Activated T-cell treated with anti-CD3 and anti-CD28 coated beads for 24 hours (primary cell): ENCODE data around the gene KCNIP4.

ENCODE experiments used
- DNase-seq: peaks from one replicate; pipeline ENCODE4 v3.0.0-alpha.2; 2020; ENCODE audit warnings: low read depth

The KCNIP4 gene

GRCh38 chr4:21571100-21571499, 377.5 kb downstream of the KCNIP4 start:
- no peak for DNase-seq

GRCh38 chr4:21569638-21570037, 378.9 kb downstream of the KCNIP4 start:
- DNase-seq = no peak

- no peak for DNase-seq
Observed at GRCh38 chr4:21555083-21555482, 393.5 kb downstream of the KCNIP4 start.

GRCh38 chr4:21554500-21554899, 394.1 kb downstream of the KCNIP4 start:
- DNase-seq = no peak

- no peak for DNase-seq
Observed at GRCh38 chr4:21554066-21554465, 394.5 kb downstream of the KCNIP4 start.

- DNase-seq = no peak
Observed at GRCh38 chr4:21552455-21552854, 396.1 kb downstream of the KCNIP4 start.

GRCh38 chr4:21544955-21545354, 403.6 kb downstream of the KCNIP4 start:
- DNase-seq = no peak

GRCh38 chr4:21544415-21544814, 404.2 kb downstream of the KCNIP4 start:
- DNase-seq = no peak

GRCh38 chr4:21543514-21543913, 405.1 kb downstream of the KCNIP4 start:
- no peak for DNase-seq

- DNase-seq = no peak
Observed at GRCh38 chr4:21535898-21536297, 412.7 kb downstream of the KCNIP4 start.

GRCh38 chr4:21531048-21531447, 417.5 kb downstream of the KCNIP4 start:
- no peak for DNase-seq

- DNase-seq = no peak
Observed at GRCh38 chr4:21529214-21529613, 419.4 kb downstream of the KCNIP4 start.

GRCh38 chr4:21522296-21522695, 426.3 kb downstream of the KCNIP4 start:
- DNase-seq = no peak

GRCh38 chr4:21517126-21517859, 431.3 kb downstream of the KCNIP4 start:
- DNase-seq = no peak

- DNase-seq = no peak
Observed at GRCh38 chr4:21514022-21514694, 434.4 kb downstream of the KCNIP4 start.

GRCh38 chr4:21512353-21512752, 436.2 kb downstream of the KCNIP4 start:
- no peak for DNase-seq

- no peak for DNase-seq
Observed at GRCh38 chr4:21507439-21507838, 441.1 kb downstream of the KCNIP4 start.

GRCh38 chr4:21490682-21491081, 457.9 kb downstream of the KCNIP4 start:
- DNase-seq = no peak

- DNase-seq = no peak
Observed at GRCh38 chr4:21476757-21477156, 471.8 kb downstream of the KCNIP4 start.

- DNase-seq = no peak
Observed at GRCh38 chr4:21474195-21474594, 474.4 kb downstream of the KCNIP4 start.

GRCh38 chr4:21470535-21470934, 478.0 kb downstream of the KCNIP4 start:
- DNase-seq = no peak

- no peak for DNase-seq
Observed at GRCh38 chr4:21469438-21470300, 478.9 kb downstream of the KCNIP4 start.

GRCh38 chr4:21467551-21467950, 481.0 kb downstream of the KCNIP4 start:
- no peak for DNase-seq
